ENCODE results near the gene C6orf132. TPM values are rescaled to one million over a fixed set of nuclear protein-coding genes. Genes with fewer than 3 reads are reported as not detected.

C6orf132 gene
- total and polyA plus RNA-seq, 2 experiments from 2014 or later: 22.2 to 40.9 TPM

GRCh38 chr6:42101186-42101657, 41.2 kb downstream of the C6orf132 start:
- peaks cover 12% of the 10 kb centered on the region for H4K20me1 ChIP-seq (replicated peaks; ENCODE audit: insufficient read depth)
- H3K4me2 ChIP-seq: no peak overlapping the region
- H3K4me1 ChIP-seq (ENCODE audit: insufficient read depth): peaks cover 13% of the 10 kb centered on the region; the same call in 1 of the 2 replicates
- peaks cover 45% of the 10 kb centered on the region for H3K27me3 ChIP-seq (ENCODE audit: insufficient read depth)
- H3K79me2 ChIP-seq (replicated peaks; ENCODE audit: insufficient read depth): no peaks in the 10 kb centered on the region
- peaks cover 33% of the 10 kb centered on the region for H3K36me3 Mint-ChIP-seq (ENCODE audit: low read depth)
- H3K9me2 ChIP-seq (ENCODE audit: insufficient read depth): no peaks in the 10 kb centered on the region
- H3F3A ChIP-seq (replicated peaks; ENCODE audit: low read depth): peaks cover 34% of the 10 kb centered on the region
- peaks cover 25% of the 10 kb centered on the region for H3K4me1 Mint-ChIP-seq
- H3K27ac Mint-ChIP-seq: no peak overlapping the region
- no peak for TF ChIP-seq REST (IDR thresholded peaks at IDR 0.05; ENCODE audit: unreplicated experiment)
- no peak overlapping the region for H2AFZ ChIP-seq
- no peak overlapping the region for H3K4me3 ChIP-seq
- H3K36me3 ChIP-seq (ENCODE audit: insufficient read depth): peaks cover 3% of the 10 kb centered on the region; the same call in 1 of the 2 replicates
- H3K4me3 Mint-ChIP-seq: no peak overlapping the region
- H3K27me3 Mint-ChIP-seq (ENCODE audit: insufficient read depth, low read depth, poor library complexity): peaks cover 45% of the 10 kb centered on the region
- no peak overlapping the region for H3K27ac ChIP-seq (ENCODE audit: low read depth)
- ATAC-seq (no peak), DNase-seq (ENCODE audit: low spot score) (no peak)
- H3K9me3 Mint-ChIP-seq: no peaks in the 10 kb centered on the region

GRCh38 chr6:42100029-42100901, 42.2 kb downstream of the C6orf132 start:
- Histone ChIP-seq H2AFZ (no peak overlapping the region), H3K4me1 (ENCODE audit: insufficient read depth) (peaks cover 15% of the 10 kb centered on the region; the same call in 1 of the 2 replicates), H3K36me3 (ENCODE audit: insufficient read depth) (peaks cover 3% of the 10 kb centered on the region; the same call in 1 of the 2 replicates), H3K27ac (ENCODE audit: low read depth) (no peak overlapping the region), H3K4me3 (no peak overlapping the region), H3K79me2 (replicated peaks; ENCODE audit: insufficient read depth) (no peaks in the 10 kb centered on the region), H3K4me2 (no peak overlapping the region), H3K9me2 (ENCODE audit: insufficient read depth) (no peaks in the 10 kb centered on the region), H3F3A (replicated peaks; ENCODE audit: low read depth) (peaks cover 30% of the 10 kb centered on the region), H4K20me1 (replicated peaks; ENCODE audit: insufficient read depth) (peaks cover 12% of the 10 kb centered on the region), H3K27me3 (ENCODE audit: insufficient read depth) (peaks cover 55% of the 10 kb centered on the region)
- Mint-ChIP-seq H3K27me3 (ENCODE audit: insufficient read depth, low read depth, poor library complexity) (peaks cover 47% of the 10 kb centered on the region), H3K4me3 (no peak overlapping the region), H3K4me1 (peaks cover 26% of the 10 kb centered on the region), H3K9me3 (no peaks in the 10 kb centered on the region), H3K36me3 (ENCODE audit: low read depth) (peaks cover 26% of the 10 kb centered on the region), H3K27ac (no peak overlapping the region; the same call in 1 of the 2 replicates)
- DNase-seq (ENCODE audit: low spot score): no peak
- no peak for ATAC-seq
- no peak for TF ChIP-seq STAT1 (IDR thresholded peaks at IDR 0.05; ENCODE audit: unreplicated experiment)
- peak; percentile 15; the same call in 1 of the 2 replicates for TF ChIP-seq POLR2AphosphoS5 (IDR thresholded peaks at IDR 0.05; ENCODE audit: low read depth)
- TF ChIP-seq JUNB (IDR thresholded peaks at IDR 0.05; ENCODE audit: unreplicated experiment): no peak
- no peak for TF ChIP-seq ZNF331 (CRISPR knock-in tag; IDR thresholded peaks at IDR 0.05; ENCODE audit: low read depth)
- TF ChIP-seq REST (IDR thresholded peaks at IDR 0.05; ENCODE audit: unreplicated experiment): no peak
- no peak for TF ChIP-seq CTCF (conservative IDR thresholded peaks at IDR 0.05; ENCODE audit: low read depth in 2 of 2)
